GM23248 (cell line): ENCODE results near the gene GGCX. TPM values are rescaled to one million over a fixed set of nuclear protein-coding genes. Genes with fewer than 3 reads are reported as not detected.

Source experiments
- DNase-seq: peaks from one replicate; pipeline ENCODE4 v3.0.0-alpha.2; 2015
- H2AFZ ChIP-seq: fragments of 200-600 bp; sonication (generic); 2 replicates; pipeline ENCODE4 v1.6.1; 2016; ENCODE audit warnings: antibody characterized with exemption
- H3F3A ChIP-seq: fragments of 200-600 bp; sonication (generic); 2 replicates; pipeline ENCODE4 v1.6.1; 2016; ENCODE audit warnings: mild to moderate bottlenecking, antibody characterized with exemption, mixed run types; ENCODE audit not compliant: insufficient read depth
- H3K27ac ChIP-seq: fragments of 200-600 bp; sonication (generic); 2 replicates; pipeline ENCODE4 v1.5.1; 2016; ENCODE audit warnings: mild to moderate bottlenecking
- H3K27me3 ChIP-seq: fragments of 200-600 bp; sonication (generic); replicated peaks from 2 replicates; pipeline ENCODE4 v1.6.1; 2016; ENCODE audit warnings: mild to moderate bottlenecking; ENCODE audit not compliant: insufficient read depth
- H3K36me3 ChIP-seq: fragments of 200-600 bp; sonication (generic); 2 replicates; pipeline ENCODE4 v1.6.1; 2016; ENCODE audit warnings: low read depth, mild to moderate bottlenecking
- H3K4me1 ChIP-seq: fragments of 200-600 bp; sonication (generic); 2 replicates; pipeline ENCODE4 v1.6.1; 2016; ENCODE audit warnings: mild to moderate bottlenecking; ENCODE audit not compliant: insufficient read depth
- H3K4me2 ChIP-seq: fragments of 200-600 bp; sonication (generic); one replicate; pipeline ENCODE4 v1.6.1; 2016; ENCODE audit warnings: mild to moderate bottlenecking; ENCODE audit not compliant: unreplicated experiment
- H3K4me3 ChIP-seq: fragments of 200-600 bp; sonication (generic); 2 replicates; pipeline ENCODE4 v1.5.1; 2016; ENCODE audit warnings: mild to moderate bottlenecking
- H3K79me2 ChIP-seq: fragments of 200-600 bp; sonication (generic); 2 replicates; pipeline ENCODE4 v1.6.1; 2016; ENCODE audit warnings: mild to moderate bottlenecking; ENCODE audit not compliant: insufficient read depth
- H3K9ac ChIP-seq: fragments of 200-600 bp; sonication (generic); 2 replicates; pipeline ENCODE4 v1.6.1; 2016; ENCODE audit warnings: mild to moderate bottlenecking
- H3K9me2 ChIP-seq: fragments of 200-600 bp; sonication (generic); 2 replicates; pipeline ENCODE4 v1.6.1; 2016; ENCODE audit warnings: mixed run types, mild to moderate bottlenecking, moderate library complexity; ENCODE audit not compliant: insufficient read depth
- H3K9me3 ChIP-seq: fragments of 200-600 bp; sonication (generic); one replicate; pipeline ENCODE4 v1.6.1; 2017; ENCODE audit warnings: low read depth
- H4K20me1 ChIP-seq: fragments of 200-600 bp; sonication (generic); 2 replicates; pipeline ENCODE4 v1.6.0; 2016; ENCODE audit not compliant: insufficient read depth
- EZH2 ChIP-seq: fragments of 200-600 bp; sonication (generic); IDR thresholded peaks from 2 replicates; pipeline ENCODE4 v1.6.1; 2018; ENCODE audit warnings: antibody characterized with exemption, mild to moderate bottlenecking; ENCODE audit not compliant: insufficient read depth, poor library complexity, severe bottlenecking
- EZH2phosphoT487 ChIP-seq: fragments of 200-600 bp; sonication (generic); IDR thresholded peaks from 2 replicates; pipeline ENCODE4 v1.6.1; 2018; ENCODE audit warnings: antibody characterized with exemption, moderate library complexity, mild to moderate bottlenecking, low read depth; ENCODE audit not compliant: insufficient read depth
- WGBS, 2 experiments: methylation state at CpG; one replicate each; pipeline ENCODE4 v1.1.6; 2015 to 2017; ENCODE audit warnings: low lambda C conversion rate in 2 of 2, low coverage in 1 of 2; ENCODE audit errors: missing lambda C conversion rate in 2 of 2; 5-methylcytosine and 5-hydroxymethylcytosine counted together
- in situ Hi-C: fragments of 300-500 bp; cut with MboI; formaldehyde crosslinking; loops from 2 replicates; pipeline ENCODE4 v1.15.0; 2020
- polyA plus RNA-seq: library from polyadenylated mRNA; unstranded; fragments of >200 nt; fragmentation: Nextera tagmentation; extraction: Ambion mirVana; gene quantifications from 2 replicates; pipeline ENCODE4 v1.2.1, GENCODE V29; 2016
- total RNA-seq: library from RNA; depleted of rRNA; stranded (reverse); fragments of >200 nt; shearing (Covaris generic); gene quantifications from 2 replicates; pipeline ENCODE4 v1.2.3, GENCODE V29; 2014

GGCX gene
- total and polyA plus RNA-seq, 2 experiments from 2014 or later: 62.7 to 81.3 TPM

DNA sequence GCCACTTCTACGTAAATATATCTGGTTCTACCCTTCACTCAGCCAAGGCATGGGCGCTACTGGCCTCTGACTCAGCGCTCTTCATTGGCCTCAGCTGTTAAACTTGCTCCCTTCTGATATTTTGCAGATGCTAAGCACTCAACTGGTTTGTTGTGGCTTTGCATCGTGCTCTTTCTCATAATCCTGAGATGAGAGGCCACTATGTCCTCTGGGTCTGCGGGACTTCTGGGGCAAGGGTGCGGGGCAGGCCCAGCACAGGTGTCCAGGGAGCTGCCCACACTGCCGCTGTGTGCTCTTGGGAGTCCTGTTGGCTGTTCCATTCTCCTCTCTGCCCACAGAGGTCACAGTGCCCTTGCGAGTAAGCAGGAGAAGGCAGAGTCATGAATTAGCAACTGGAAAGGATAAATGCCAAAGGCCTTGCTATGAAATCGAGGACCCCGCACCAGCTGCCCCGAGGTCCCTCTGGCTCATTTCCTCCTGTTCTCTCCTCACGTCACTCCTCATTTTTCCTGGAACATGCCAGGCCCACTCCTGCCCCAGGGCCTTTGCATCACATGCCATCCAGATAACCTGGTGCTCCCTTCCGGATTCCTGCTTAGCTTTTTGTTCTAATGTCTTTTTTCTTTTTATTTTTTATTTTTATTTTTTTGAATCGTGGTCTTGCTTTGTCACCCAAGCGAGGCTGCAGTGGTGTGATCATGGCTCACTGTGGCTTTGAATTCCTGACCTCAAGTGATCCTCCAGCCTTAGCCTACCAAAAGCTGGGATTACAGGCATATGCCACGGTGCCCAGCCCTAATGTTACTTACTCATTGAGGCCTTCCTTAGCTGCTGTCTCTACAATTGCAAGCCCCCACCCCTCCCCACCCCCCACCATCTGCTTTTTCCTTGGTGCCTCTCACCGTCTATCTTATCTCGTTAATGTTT lies 57.2 kb downstream of the GGCX start:
- peak overlapping the region; percentile 40 for H3K4me2 ChIP-seq
- no peaks in the 10 kb centered on the region for H3K9me2 ChIP-seq
- H3K27ac ChIP-seq: peak overlapping the region; percentile 82
- no peak for TF ChIP-seq EZH2
- no peak for TF ChIP-seq EZH2phosphoT487
- no peak overlapping the region for H3K4me3 ChIP-seq
- no peaks in the 10 kb centered on the region for H3K36me3 ChIP-seq
- DNase-seq: peak; percentile 90
- 11 to 12% methylated on average over 18 of the region's 18 CpGs for WGBS, 2 experiments
- peak overlapping the region; percentile 48 for H3K9ac ChIP-seq
- H3K79me2 ChIP-seq: no peaks in the 10 kb centered on the region
- peaks cover 48% of the 10 kb centered on the region for H3F3A ChIP-seq
- H3K27me3 ChIP-seq: no peaks in the 10 kb centered on the region
- peak overlapping the region; percentile 52; the same call in 1 of the 2 replicates for H2AFZ ChIP-seq
- in situ Hi-C loops: no loop called here
- H3K4me1 ChIP-seq: peaks cover 48% of the 10 kb centered on the region
- H3K9me3 ChIP-seq: no peaks in the 10 kb centered on the region
- H4K20me1 ChIP-seq: no peaks in the 10 kb centered on the region

DNA sequence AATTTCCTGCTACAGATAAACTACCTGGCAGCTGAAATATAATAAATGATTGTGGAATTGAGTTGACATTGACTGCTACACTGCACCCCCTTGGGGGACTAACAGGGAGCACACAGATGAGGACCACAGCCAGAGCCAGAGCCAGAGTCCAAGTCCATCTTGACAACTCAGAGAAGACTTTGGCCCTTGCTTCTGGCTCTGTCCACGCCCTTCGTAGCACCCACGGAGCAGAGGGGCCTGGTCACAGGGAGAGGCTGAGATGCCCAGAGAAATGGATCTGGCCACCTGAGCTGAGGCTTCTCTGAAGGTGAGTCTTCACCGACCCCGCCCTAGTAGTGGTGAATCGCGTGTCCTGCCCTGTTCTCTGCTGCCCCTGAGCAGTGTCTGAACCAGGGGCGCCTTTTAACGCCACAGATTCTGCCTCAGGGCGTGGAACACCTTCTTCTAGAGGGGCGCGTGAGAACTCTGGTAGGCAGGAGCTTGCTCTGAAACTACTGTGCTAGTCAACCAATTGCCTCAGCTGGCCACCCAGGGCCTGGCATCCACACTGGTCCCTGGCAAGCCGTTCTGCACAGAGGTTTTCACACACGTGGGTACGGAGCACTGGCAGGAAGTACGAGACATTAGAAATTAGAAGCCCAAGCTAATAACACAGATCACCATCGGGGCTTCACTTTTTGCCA lies 58.0 kb downstream of the GGCX start:
- H3K79me2 ChIP-seq: no peaks in the 10 kb centered on the region
- no peaks in the 10 kb centered on the region for H3K36me3 ChIP-seq
- no peak overlapping the region for H3K4me3 ChIP-seq
- peak overlapping the region; percentile 50 for H3K4me2 ChIP-seq
- peak overlapping the region; percentile 52; the same call in 1 of the 2 replicates for H2AFZ ChIP-seq
- no peaks in the 10 kb centered on the region for H3K9me3 ChIP-seq
- 61% methylated on average over 17 of the region's 17 CpGs for WGBS, 2 experiments
- peak overlapping the region; percentile 48 for H3K9ac ChIP-seq
- TF ChIP-seq EZH2phosphoT487 (no peak), EZH2 (no peak)
- in situ Hi-C loops: no loop called here
- H3F3A ChIP-seq: peaks cover 48% of the 10 kb centered on the region
- peak overlapping the region; percentile 82 for H3K27ac ChIP-seq
- DNase-seq: no peak
- no peaks in the 10 kb centered on the region for H3K9me2 ChIP-seq
- no peaks in the 10 kb centered on the region for H4K20me1 ChIP-seq
- peaks cover 52% of the 10 kb centered on the region for H3K4me1 ChIP-seq
- H3K27me3 ChIP-seq: no peaks in the 10 kb centered on the region

GRCh38 chr2:85502720-85503119 lies 58.6 kb downstream of the GGCX start:
- Histone ChIP-seq H3K4me3 (no peak overlapping the region), H3F3A (peaks cover 48% of the 10 kb centered on the region), H4K20me1 (no peaks in the 10 kb centered on the region), H3K4me2 (no peak overlapping the region), H3K4me1 (peaks cover 52% of the 10 kb centered on the region), H3K79me2 (no peaks in the 10 kb centered on the region), H3K9me2 (no peaks in the 10 kb centered on the region), H3K36me3 (no peaks in the 10 kb centered on the region), H3K27me3 (no peaks in the 10 kb centered on the region), H3K9me3 (no peaks in the 10 kb centered on the region), H3K27ac (no peak overlapping the region), H2AFZ (no peak overlapping the region), H3K9ac (no peak overlapping the region)
- TF ChIP-seq EZH2 (no peak), EZH2phosphoT487 (no peak)
- no peak for DNase-seq
- 82 to 89% methylated on average over 3 of the region's 3 CpGs for whole genome bisulfite sequencing, 2 experiments
- in situ Hi-C loops: no loop called here

DNA sequence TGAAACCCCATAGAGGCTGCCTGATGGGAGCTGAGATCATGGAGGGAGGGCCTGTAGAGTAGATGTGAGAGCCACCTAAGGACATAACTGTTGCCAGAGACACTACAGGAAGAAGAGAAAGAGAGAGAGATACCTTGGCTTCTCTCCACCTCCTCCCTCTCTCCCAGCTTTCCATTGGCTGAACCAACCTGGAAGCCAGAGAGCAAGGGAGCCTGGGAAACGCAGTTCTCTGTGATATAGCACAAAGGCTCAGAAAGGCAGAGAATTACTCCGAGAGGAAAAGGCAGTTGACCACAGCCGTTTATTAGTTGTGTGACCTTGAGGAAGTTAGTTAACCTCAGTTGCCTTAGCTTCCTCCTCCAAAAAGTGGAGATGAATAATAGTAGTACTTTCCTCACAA lies 60.0 kb downstream of the GGCX start:
- Histone ChIP-seq H3K9me2 (no peaks in the 10 kb centered on the region; the same call in 1 of the 2 replicates), H3F3A (peaks cover 40% of the 10 kb centered on the region), H4K20me1 (no peaks in the 10 kb centered on the region), H3K4me1 (peaks cover 43% of the 10 kb centered on the region), H3K27ac (no peak overlapping the region), H3K4me3 (no peak overlapping the region), H3K27me3 (no peaks in the 10 kb centered on the region), H2AFZ (no peak overlapping the region), H3K9ac (no peak overlapping the region), H3K79me2 (no peaks in the 10 kb centered on the region), H3K36me3 (no peaks in the 10 kb centered on the region), H3K9me3 (no peaks in the 10 kb centered on the region), H3K4me2 (no peak overlapping the region)
- no peak for DNase-seq
- in situ Hi-C loops: no loop called here
- 96% methylated on average over 3 of the region's 3 CpGs for WGBS, 2 experiments
- TF ChIP-seq EZH2phosphoT487 (no peak), EZH2 (no peak)
